Uterus (tissue), 2 donors: ENCODE data around the gene NBEA.

Experiments used
- POLR2A ChIP-seq, 2 donors: fragments of 450-650 bp; IDR thresholded peaks; one replicate each; pipeline ENCODE4 v1.6.1; 2016; ENCODE audit warnings: antibody characterized with exemption in 2 of 2, mild to moderate bottlenecking in 1 of 2, moderate library complexity in 1 of 2
- TF ChIP-seq, protein P1 (sequence below), 4 experiments: fragments of 200-600 bp in 2 of 4; fragments of 450-650 bp in 2 of 4; sonication (generic) in 2 of 4; IDR thresholded peaks; one replicate each; pipeline ENCODE4 v1.5.1; 2016 to 2019; ENCODE audit warnings: antibody characterized with exemption in 4 of 4, mild to moderate bottlenecking in 2 of 4, moderate library complexity in 1 of 4

DNA sequence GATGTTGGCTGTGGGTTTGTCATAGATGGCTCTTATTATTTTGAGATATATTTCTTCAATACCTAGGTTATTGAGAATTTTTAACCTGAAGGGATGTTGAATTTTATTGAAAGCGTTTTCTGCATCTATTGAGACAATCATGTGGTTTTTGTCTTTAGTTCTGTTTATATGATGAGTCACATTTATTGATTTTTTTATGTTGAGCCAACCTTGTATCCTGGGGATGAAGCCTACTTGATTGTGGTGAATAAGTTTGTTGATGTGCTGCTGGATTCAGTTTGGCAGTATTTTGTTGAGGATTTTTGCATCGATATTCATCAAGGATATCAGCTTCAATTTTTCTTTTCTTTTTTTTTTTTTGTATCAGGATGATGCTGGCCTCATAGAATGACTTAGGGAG, 29.4 kb downstream of the NBEA start:
- TF ChIP-seq, protein P1, sequence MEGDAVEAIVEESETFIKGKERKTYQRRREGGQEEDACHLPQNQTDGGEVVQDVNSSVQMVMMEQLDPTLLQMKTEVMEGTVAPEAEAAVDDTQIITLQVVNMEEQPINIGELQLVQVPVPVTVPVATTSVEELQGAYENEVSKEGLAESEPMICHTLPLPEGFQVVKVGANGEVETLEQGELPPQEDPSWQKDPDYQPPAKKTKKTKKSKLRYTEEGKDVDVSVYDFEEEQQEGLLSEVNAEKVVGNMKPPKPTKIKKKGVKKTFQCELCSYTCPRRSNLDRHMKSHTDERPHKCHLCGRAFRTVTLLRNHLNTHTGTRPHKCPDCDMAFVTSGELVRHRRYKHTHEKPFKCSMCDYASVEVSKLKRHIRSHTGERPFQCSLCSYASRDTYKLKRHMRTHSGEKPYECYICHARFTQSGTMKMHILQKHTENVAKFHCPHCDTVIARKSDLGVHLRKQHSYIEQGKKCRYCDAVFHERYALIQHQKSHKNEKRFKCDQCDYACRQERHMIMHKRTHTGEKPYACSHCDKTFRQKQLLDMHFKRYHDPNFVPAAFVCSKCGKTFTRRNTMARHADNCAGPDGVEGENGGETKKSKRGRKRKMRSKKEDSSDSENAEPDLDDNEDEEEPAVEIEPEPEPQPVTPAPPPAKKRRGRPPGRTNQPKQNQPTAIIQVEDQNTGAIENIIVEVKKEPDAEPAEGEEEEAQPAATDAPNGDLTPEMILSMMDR (IDR thresholded peaks at IDR 0.05) = no peak
- no peak for TF ChIP-seq POLR2A (IDR thresholded peaks at IDR 0.05)
